ENCODE data around the gene SLC41A2.

The SLC41A2 gene

DNA sequence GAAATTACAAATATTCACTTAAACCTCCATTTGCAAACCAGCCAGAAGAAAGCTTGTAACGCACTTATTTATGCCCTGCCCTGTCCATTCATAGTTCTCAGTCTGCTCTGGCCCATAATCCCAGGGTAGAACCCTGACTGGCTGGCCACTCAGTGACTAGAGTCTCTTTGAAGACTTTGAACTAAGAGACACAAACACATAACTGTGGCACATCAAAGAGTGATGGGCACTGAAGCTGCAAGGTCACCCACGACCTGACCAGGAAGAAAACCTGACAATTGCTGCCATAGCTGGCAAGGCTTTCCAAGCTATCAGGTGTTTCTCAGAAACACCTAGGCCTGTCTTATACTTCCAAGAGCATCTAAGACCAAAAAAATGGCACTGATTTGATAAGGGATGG, 28.7 kb downstream of the SLC41A2 start:
- DNase-seq, result no peak

GRCh38 chr12:104928036-104928745, 29.9 kb downstream of the SLC41A2 start:
- DNase-seq, result no peak

- DNase-seq, result no peak
Measured at GRCh38 chr12:104925501-104925900, 32.6 kb downstream of the SLC41A2 start.

DNA sequence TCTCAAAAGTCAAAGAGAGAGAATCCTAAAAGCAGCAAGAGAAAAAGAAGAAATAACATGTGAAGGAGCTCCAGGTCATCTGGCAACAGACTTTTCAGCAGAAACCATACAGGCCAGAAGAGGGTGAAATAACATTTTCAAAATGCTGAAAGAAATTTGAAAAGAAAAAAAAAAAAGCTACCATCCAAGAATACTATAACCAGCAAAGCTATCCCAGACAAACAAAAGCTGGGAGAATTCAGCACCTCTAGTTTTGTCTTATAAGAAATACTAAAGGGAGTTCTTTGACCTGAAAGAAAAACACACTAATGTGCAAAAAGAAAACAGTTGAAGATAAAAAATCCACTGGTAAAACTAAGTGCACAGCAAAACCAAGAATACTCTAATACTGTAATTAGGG, 36.8 kb downstream of the SLC41A2 start:
- no peak for DNase-seq

DNA sequence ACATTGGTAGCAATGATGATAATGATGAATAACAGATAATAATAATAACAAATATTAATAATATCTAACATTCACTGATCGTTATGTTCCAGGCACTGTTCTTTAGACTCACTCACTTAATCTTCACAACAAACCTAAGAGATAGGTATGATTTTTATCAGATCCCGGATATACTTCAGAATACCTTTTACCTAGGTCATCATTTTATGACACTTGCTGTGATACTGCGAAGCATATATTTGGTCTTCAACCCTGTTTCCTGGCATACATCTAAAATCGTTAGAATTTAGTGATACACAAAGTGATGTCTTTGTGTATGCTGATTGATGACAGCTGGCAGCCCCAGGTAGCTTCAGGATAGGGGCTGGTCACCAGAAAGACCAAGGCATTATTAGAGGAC, 46.1 kb downstream of the SLC41A2 start:
- no peak for DNase-seq

GRCh38 chr12:104910196-104910840, 47.8 kb downstream of the SLC41A2 start:
- DNase-seq, result no peak

DNA sequence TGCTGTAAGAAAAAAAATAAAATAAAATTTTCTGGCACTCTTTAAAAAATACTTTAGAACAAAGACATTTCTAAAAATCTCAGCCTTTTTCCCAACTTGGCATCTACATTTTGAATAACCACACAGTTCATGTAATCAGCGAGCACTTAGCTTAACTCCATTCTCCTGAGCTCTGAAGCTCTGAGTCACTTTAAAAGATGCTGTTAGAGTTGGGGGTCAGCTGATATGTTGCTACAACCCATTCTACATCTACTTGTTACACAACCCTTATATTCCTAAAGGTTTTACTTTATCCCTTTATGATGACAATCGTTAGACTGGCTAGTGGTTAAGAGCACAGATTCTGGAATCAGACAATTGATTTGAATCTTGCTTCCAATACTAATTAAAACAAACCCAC, 48.3 kb downstream of the SLC41A2 start:
- DNase-seq, result no peak
